Activated T-cell treated with anti-CD3 and anti-CD28 coated beads, Interleukin-2, amount 50 U/mL, for 48 hours (primary cell): ENCODE measurements around the gene TEAD1.

ENCODE experiments used
- DNase-seq, 2 experiments: peaks; one replicate each; pipeline ENCODE4 v3.0.0-alpha.2; 2020

Gene TEAD1

GRCh38 chr11:12917822-12918221 is 243.6 kb downstream of the TEAD1 start:
- no peak for DNase-seq

- DNase-seq = no peak
Measured at GRCh38 chr11:12918667-12919066, 244.4 kb downstream of the TEAD1 start.

GRCh38 chr11:12922418-12922817 is 248.2 kb downstream of the TEAD1 start:
- no peak for DNase-seq

GRCh38 chr11:12922980-12923507 is 248.8 kb downstream of the TEAD1 start:
- DNase-seq = no peak

GRCh38 chr11:12924650-12925049 is 250.4 kb downstream of the TEAD1 start:
- DNase-seq = no peak

GRCh38 chr11:12925520-12925919 is 251.3 kb downstream of the TEAD1 start:
- no peak for DNase-seq

GRCh38 chr11:12927221-12927620 is 253.0 kb downstream of the TEAD1 start:
- no peak for DNase-seq

GRCh38 chr11:12927886-12928285 is 253.7 kb downstream of the TEAD1 start:
- no peak for DNase-seq

- DNase-seq = no peak
Measured at GRCh38 chr11:12930850-12931249, 256.6 kb downstream of the TEAD1 start.

GRCh38 chr11:12932485-12932884 is 258.3 kb downstream of the TEAD1 start:
- no peak for DNase-seq

GRCh38 chr11:12936200-12936599 is 262.0 kb downstream of the TEAD1 start:
- no peak for DNase-seq

GRCh38 chr11:12938590-12939247 is 264.5 kb downstream of the TEAD1 start:
- DNase-seq = no peak

GRCh38 chr11:12941671-12942070 is 267.4 kb downstream of the TEAD1 start:
- DNase-seq = no peak

- DNase-seq = no peak
Measured at GRCh38 chr11:12942157-12942556, 267.9 kb downstream of the TEAD1 start.

- DNase-seq = no peak
Measured at GRCh38 chr11:12943311-12943710, 269.1 kb downstream of the TEAD1 start.

GRCh38 chr11:12944889-12945288 is 270.7 kb downstream of the TEAD1 start:
- DNase-seq = no peak

- DNase-seq = no peak
Measured at GRCh38 chr11:12949453-12949852, 275.2 kb downstream of the TEAD1 start.

GRCh38 chr11:12950670-12951069 is 276.4 kb downstream of the TEAD1 start:
- DNase-seq = no peak

- no peak for DNase-seq
Measured at GRCh38 chr11:12951376-12951775, 277.2 kb downstream of the TEAD1 start.

- no peak for DNase-seq
Measured at GRCh38 chr11:12952094-12952493, 277.9 kb downstream of the TEAD1 start.

- no peak for DNase-seq
Measured at GRCh38 chr11:12958986-12959385, 284.8 kb downstream of the TEAD1 start.

- DNase-seq = no peak
Measured at GRCh38 chr11:12961615-12962014, 287.4 kb downstream of the TEAD1 start.

- no peak for DNase-seq
Measured at GRCh38 chr11:12962306-12962705, 288.1 kb downstream of the TEAD1 start.

- no peak for DNase-seq
Measured at GRCh38 chr11:12963051-12963450, 288.8 kb downstream of the TEAD1 start.
